Gastroesophageal sphincter (tissue), 4 donors: ENCODE results near the gene PIP5K1B. TPM values are rescaled to one million over a fixed set of nuclear protein-coding genes. Genes with fewer than 3 reads are reported as not detected.

Experiments
- ATAC-seq: fragments of 150-250 bp; one replicate; pipeline ENCODE4 v1.9.1; 2016; ENCODE audit warnings: mild to moderate bottlenecking, moderate library complexity
- H3K27ac ChIP-seq, 4 donors: fragments of 200-600 bp; sonication (generic) in 3 of 4; 1 replicate in 3 of 4; 2 replicates in 1 of 4; pipeline ENCODE4 v1.5.1; 2016 to 2019
- H3K27me3 ChIP-seq: fragments of 200-600 bp; sonication (generic); one replicate; pipeline ENCODE4 v1.5.1; 2019
- H3K36me3 ChIP-seq, 2 donors: fragments of 200-600 bp; sonication (generic); one replicate each; pipeline ENCODE4 v1.5.1; 2019; ENCODE audit warnings: control low read depth in 1 of 2
- H3K4me1 ChIP-seq, 3 donors: fragments of 200-600 bp; sonication (generic); 1 replicate in 2 of 3; 2 replicates in 1 of 3; pipeline ENCODE4 v1.5.1; 2016 to 2019; ENCODE audit warnings: control low read depth in 2 of 3
- H3K4me3 ChIP-seq, 2 donors: fragments of 200-600 bp; sonication (generic); one replicate each; pipeline ENCODE4 v1.5.1; 2019; ENCODE audit warnings: mild to moderate bottlenecking in 1 of 2, moderate library complexity in 1 of 2
- H3K9me3 ChIP-seq, 3 donors: fragments of 200-600 bp; sonication (generic); one replicate each; pipeline ENCODE4 v1.5.1; 2017 to 2019; ENCODE audit warnings: control low read depth in 2 of 3
- EP300 ChIP-seq: sonication (generic); formaldehyde crosslinking; IDR thresholded peaks from one replicate; pipeline ENCODE4 v1.6.1; 2017; ENCODE audit warnings: antibody characterized with exemption, mild to moderate bottlenecking
- POLR2A ChIP-seq, 2 donors: fragments of 450-650 bp; IDR thresholded peaks; one replicate each; pipeline ENCODE4 v1.6.1; 2017; ENCODE audit warnings: antibody characterized with exemption in 2 of 2, mild to moderate bottlenecking in 2 of 2, moderate library complexity in 1 of 2
- POLR2AphosphoS5 ChIP-seq: sonication (generic); formaldehyde crosslinking; IDR thresholded peaks from one replicate; pipeline ENCODE4 v1.6.1; 2017; ENCODE audit warnings: antibody characterized with exemption
- WGBS, 2 donors: methylation state at CpG; one replicate each; pipeline ENCODE4 v1.1.5; 2018; ENCODE audit warnings: low coverage in 1 of 2; 5-methylcytosine and 5-hydroxymethylcytosine counted together
- total RNA-seq, 4 donors: library from RNA; depleted of rRNA; stranded (reverse); fragments of >200 nt; gene quantifications; one replicate each; pipeline ENCODE4 v1.1.0, GENCODE V29; 2016
- TF ChIP-seq, protein P1 (sequence below), 4 experiments: fragments of 200-600 bp in 2 of 4; fragments of 450-650 bp in 2 of 4; sonication (generic) in 1 of 4; IDR thresholded peaks; one replicate each; pipeline ENCODE4 v1.5.1; 2017 to 2019; ENCODE audit warnings: antibody characterized with exemption in 4 of 4, mild to moderate bottlenecking in 2 of 4, moderate library complexity in 2 of 4

The PIP5K1B gene
- total RNA-seq, 4 donors from 2014 or later, result 0.67 to 5.1 (median 1.2) TPM

DNA sequence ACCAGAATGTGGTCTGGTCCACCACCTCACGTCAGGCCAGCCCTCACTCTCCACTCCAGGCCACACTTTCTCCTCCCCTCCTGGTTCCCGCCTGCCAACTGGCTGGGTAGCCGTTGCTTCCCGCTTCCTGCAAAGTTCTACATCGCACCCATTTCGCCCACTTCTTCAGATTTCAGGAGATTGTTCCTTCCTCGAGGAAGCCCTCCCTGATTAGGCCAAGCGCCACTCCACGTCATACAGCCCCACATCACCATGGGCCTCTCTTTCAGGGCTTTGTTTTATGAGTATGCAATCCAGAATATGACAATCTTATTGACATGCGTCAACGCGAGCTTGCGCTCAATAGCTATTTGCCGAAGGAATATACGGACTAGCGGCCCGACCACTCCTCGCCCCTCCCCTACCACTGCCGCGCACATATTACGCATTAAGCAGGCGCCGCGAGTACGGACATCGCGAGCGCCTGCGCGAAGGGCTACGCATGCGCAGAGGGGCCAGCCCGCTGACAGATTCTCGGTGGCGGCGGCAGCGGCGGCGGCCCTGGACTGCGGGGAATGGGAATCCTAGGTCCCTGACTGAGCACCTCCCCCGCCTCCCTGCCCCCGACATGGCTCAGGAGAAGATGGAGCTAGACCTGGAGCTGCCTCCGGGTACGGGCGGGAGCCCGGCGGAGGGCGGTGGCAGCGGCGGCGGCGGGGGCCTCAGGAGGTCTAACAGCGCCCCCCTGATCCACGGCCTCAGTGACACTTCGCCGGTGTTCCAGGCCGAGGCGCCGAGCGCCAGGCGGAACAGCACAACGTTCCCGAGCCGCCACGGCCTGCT lies 74.7 kb downstream of the PIP5K1B start:
- ATAC-seq, result peak; percentile 95
- peaks cover 21 to 54% (median 24%) of the 10 kb centered on the region in 3 donors for H3K4me1 ChIP-seq
- WGBS, 2 donors, result 2 to 3% methylated on average over 5 to 13 of the region's 65 CpGs
- H3K4me3 ChIP-seq, result peak overlapping the region; percentile 47 to 68
- no peaks in the 10 kb centered on the region for H3K36me3 ChIP-seq
- no peaks in the 10 kb centered on the region for H3K27me3 ChIP-seq
- TF ChIP-seq, protein P1, sequence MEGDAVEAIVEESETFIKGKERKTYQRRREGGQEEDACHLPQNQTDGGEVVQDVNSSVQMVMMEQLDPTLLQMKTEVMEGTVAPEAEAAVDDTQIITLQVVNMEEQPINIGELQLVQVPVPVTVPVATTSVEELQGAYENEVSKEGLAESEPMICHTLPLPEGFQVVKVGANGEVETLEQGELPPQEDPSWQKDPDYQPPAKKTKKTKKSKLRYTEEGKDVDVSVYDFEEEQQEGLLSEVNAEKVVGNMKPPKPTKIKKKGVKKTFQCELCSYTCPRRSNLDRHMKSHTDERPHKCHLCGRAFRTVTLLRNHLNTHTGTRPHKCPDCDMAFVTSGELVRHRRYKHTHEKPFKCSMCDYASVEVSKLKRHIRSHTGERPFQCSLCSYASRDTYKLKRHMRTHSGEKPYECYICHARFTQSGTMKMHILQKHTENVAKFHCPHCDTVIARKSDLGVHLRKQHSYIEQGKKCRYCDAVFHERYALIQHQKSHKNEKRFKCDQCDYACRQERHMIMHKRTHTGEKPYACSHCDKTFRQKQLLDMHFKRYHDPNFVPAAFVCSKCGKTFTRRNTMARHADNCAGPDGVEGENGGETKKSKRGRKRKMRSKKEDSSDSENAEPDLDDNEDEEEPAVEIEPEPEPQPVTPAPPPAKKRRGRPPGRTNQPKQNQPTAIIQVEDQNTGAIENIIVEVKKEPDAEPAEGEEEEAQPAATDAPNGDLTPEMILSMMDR (IDR thresholded peaks at IDR 0.05), result peak in 1 of 4 experiments; percentile 65
- TF ChIP-seq EP300 (no peak), POLR2A (IDR thresholded peaks at IDR 0.05) (peak in 1 of 2 donors; percentile 83), POLR2AphosphoS5 (peak; percentile 88)
- peak overlapping the region; percentile 57 to 95 (median 92) for H3K27ac ChIP-seq
- no peaks in the 10 kb centered on the region for H3K9me3 ChIP-seq

DNA sequence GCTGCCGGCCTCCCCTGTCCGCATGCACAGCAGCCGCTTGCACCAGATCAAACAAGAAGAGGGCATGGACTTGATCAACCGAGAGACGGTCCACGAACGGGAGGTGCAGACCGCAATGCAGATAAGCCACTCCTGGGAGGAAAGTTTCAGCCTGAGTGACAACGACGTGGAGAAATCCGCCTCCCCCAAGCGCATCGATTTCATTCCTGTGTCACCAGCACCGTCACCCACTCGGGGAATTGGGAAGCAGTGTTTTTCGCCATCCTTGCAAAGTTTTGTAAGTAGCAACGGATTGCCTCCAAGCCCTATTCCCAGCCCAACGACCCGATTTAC lies 75.3 kb downstream of the PIP5K1B start:
- ATAC-seq, result no peak
- H3K36me3 ChIP-seq, result no peaks in the 10 kb centered on the region
- no peaks in the 10 kb centered on the region for H3K9me3 ChIP-seq
- peak overlapping the region; percentile 57 to 95 (median 92) for H3K27ac ChIP-seq
- peaks cover 21 to 60% (median 24%) of the 10 kb centered on the region in 3 donors for H3K4me1 ChIP-seq
- 0% methylated on average over 1 of the region's 19 CpGs; no CpG with 5 or more reads in 1 of the 2 donors for WGBS, 2 donors
- no peak for TF ChIP-seq EP300
- TF ChIP-seq, protein P1 (IDR thresholded peaks at IDR 0.05), result no peak
- TF ChIP-seq POLR2A (IDR thresholded peaks at IDR 0.05), result no peak
- TF ChIP-seq POLR2AphosphoS5, result no peak
- H3K4me3 ChIP-seq, result peak overlapping the region; percentile 47 to 68
- no peaks in the 10 kb centered on the region for H3K27me3 ChIP-seq

DNA sequence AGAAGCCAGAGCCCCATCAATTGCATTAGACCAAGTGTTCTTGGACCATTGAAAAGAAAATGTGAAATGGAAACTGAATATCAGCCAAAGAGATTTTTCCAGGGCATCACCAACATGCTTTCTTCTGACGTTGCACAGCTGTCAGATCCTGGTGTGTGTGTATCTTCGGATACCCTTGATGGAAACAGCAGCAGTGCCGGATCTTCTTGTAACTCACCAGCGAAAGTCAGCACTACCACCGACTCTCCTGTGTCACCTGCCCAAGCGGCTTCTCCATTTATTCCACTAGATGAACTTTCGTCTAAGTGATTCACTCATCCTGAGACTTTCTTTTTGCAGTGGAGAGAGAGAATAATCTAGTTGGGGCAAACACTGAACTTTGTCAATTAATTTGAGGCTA lies 75.7 kb downstream of the PIP5K1B start:
- Histone ChIP-seq H3K9me3 (no peaks in the 10 kb centered on the region), H3K4me1 (peaks cover 24 to 63% (median 24%) of the 10 kb centered on the region in 3 donors), H3K4me3 (peak overlapping the region; percentile 47 to 68), H3K27me3 (no peaks in the 10 kb centered on the region), H3K27ac (peak overlapping the region; percentile 57 to 95 (median 92)), H3K36me3 (no peaks in the 10 kb centered on the region)
- ATAC-seq, result no peak
- no peak for TF ChIP-seq POLR2AphosphoS5
- TF ChIP-seq POLR2A (IDR thresholded peaks at IDR 0.05), result no peak
- no peak for TF ChIP-seq EP300
- TF ChIP-seq, protein P1 (IDR thresholded peaks at IDR 0.05), result no peak
- WGBS, 2 donors, result 10 to 14% methylated on average over 2 to 7 of the region's 7 CpGs

DNA sequence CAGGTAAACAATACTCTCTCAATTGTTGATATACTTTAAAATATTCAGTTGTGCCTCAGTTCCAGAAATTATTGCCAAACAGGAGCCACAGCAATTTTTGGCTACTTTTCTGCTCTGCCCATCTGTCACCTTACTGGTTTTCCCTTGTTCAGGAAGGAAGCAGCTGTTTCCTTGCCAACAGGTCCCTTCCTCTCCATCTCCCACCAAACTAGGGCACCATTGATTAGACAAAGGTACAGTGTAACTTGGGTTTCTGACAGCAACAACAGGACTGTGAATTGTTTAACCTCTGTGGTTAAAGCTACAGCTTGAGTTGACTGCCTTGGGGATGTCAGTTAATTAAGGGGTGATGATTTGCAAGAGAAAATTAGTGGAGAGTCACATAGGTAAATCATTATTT lies 76.9 kb downstream of the PIP5K1B start:
- TF ChIP-seq POLR2AphosphoS5, result no peak
- no peak for TF ChIP-seq EP300
- no peak for TF ChIP-seq POLR2A (IDR thresholded peaks at IDR 0.05)
- TF ChIP-seq, protein P1 (IDR thresholded peaks at IDR 0.05), result no peak
- Histone ChIP-seq H3K36me3 (peaks cover 0 to 7% of the 10 kb centered on the region in 2 donors), H3K27ac (no peak overlapping the region), H3K27me3 (no peaks in the 10 kb centered on the region), H3K9me3 (no peaks in the 10 kb centered on the region), H3K4me1 (peaks cover 24 to 66% (median 24%) of the 10 kb centered on the region in 3 donors), H3K4me3 (no peak overlapping the region)
- ATAC-seq, result no peak

DNA sequence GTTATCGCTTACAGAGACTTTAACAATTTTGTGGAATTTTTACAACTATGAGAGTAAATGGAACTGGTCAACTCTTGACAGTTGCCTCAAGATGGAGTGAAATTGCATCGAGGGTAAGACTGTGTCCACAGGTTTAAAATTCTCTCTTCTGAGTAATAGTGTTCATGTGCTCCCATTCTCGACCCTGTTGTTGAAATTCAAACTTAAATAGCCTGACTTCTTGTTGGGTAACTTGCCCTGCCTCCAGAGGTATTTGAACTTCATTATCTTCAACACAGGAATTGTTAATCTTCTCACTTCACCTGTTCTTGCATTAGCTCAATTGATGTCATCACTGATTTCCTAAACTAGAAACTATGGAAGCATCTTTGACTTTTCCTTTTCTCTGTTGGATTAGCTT lies 77.5 kb downstream of the PIP5K1B start:
- no peak overlapping the region for H3K4me3 ChIP-seq
- peaks cover 0 to 9% of the 10 kb centered on the region in 2 donors for H3K36me3 ChIP-seq
- 74 to 80% methylated on average over 3 of the region's 3 CpGs for WGBS, 2 donors
- no peak overlapping the region for H3K27ac ChIP-seq
- no peak for ATAC-seq
- H3K9me3 ChIP-seq, result no peaks in the 10 kb centered on the region
- TF ChIP-seq POLR2A (IDR thresholded peaks at IDR 0.05), result no peak
- no peak for TF ChIP-seq EP300
- TF ChIP-seq POLR2AphosphoS5, result no peak
- TF ChIP-seq, protein P1 (IDR thresholded peaks at IDR 0.05), result no peak
- H3K27me3 ChIP-seq, result no peaks in the 10 kb centered on the region
- H3K4me1 ChIP-seq, result peaks cover 24 to 66% (median 24%) of the 10 kb centered on the region in 3 donors
